ENCODE data around the gene SOX8.
A peak's percentile ranks its signal among the peaks of the same experiment; 100 is the strongest.

Gene SOX8

DNA sequence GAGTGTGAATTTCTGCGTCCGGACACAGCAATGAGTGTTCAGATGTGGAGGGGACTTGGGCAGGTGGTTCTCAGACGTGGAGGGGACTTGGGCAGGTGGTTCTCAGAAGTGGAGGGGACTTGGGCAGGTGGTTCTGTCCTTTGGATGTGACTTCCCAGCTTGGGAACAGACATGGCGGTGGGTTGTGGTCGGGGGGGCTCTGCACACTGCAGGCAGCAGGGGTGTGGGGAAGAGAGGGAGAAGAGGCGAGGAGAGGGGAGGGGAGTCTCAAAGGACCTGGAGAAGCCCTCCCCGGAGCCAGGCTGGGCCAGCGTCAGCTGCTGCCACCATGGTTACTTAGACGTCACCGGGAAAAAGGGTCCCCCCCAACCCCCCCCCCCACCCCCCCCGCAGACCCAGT lies 9.8 kb downstream of the SOX8 start:
- peaks cover 15 to 24% (median 20%) of the 10 kb centered on the region in 5 donors for H3K9me3 ChIP-seq (ENCODE audit: control insufficient read depth in 5 of 5, low read length in 5 of 5)
- peaks cover 6 to 44% (median 23%) of the 10 kb centered on the region in 5 donors for H3K27me3 ChIP-seq (ENCODE audit: control insufficient read depth in 5 of 5, insufficient read depth in 4 of 5, low read length in 5 of 5)
- H3K36me3 ChIP-seq (ENCODE audit: control insufficient read depth in 5 of 5, insufficient read depth in 5 of 5, low read length in 5 of 5), result no peaks in the 10 kb centered on the region
- no peak overlapping the region for H3K9ac ChIP-seq (ENCODE audit: low read length in 5 of 5)
- H3K27ac ChIP-seq (ENCODE audit: low read depth, low read length), result no peak overlapping the region
- H3K4me1 ChIP-seq (ENCODE audit: control insufficient read depth in 5 of 5, insufficient read depth in 5 of 5, low read length in 5 of 5), result peaks cover 0 to 2% (median 0%) of the 10 kb centered on the region in 5 donors
- H3K4me3 ChIP-seq (ENCODE audit: low read depth in 1 of 5, low read length in 5 of 5), result no peak overlapping the region

GRCh38 chr16:991773-992172 lies 10.2 kb downstream of the SOX8 start:
- H3K9ac ChIP-seq (ENCODE audit: low read length in 5 of 5), result no peak overlapping the region
- H3K27me3 ChIP-seq (ENCODE audit: control insufficient read depth in 5 of 5, insufficient read depth in 4 of 5, low read length in 5 of 5), result peaks cover 6 to 45% (median 25%) of the 10 kb centered on the region in 5 donors
- peaks cover 0 to 2% (median 0%) of the 10 kb centered on the region in 5 donors for H3K4me1 ChIP-seq (ENCODE audit: control insufficient read depth in 5 of 5, insufficient read depth in 5 of 5, low read length in 5 of 5)
- H3K36me3 ChIP-seq (ENCODE audit: control insufficient read depth in 5 of 5, insufficient read depth in 5 of 5, low read length in 5 of 5), result no peaks in the 10 kb centered on the region
- no peak overlapping the region for H3K27ac ChIP-seq (ENCODE audit: low read depth, low read length)
- peaks cover 15 to 28% (median 22%) of the 10 kb centered on the region in 5 donors for H3K9me3 ChIP-seq (ENCODE audit: control insufficient read depth in 5 of 5, low read length in 5 of 5)
- no peak overlapping the region for H3K4me3 ChIP-seq (ENCODE audit: low read depth in 1 of 5, low read length in 5 of 5)

GRCh38 chr16:993731-994130 lies 12.2 kb downstream of the SOX8 start:
- Histone ChIP-seq H3K36me3 (ENCODE audit: control insufficient read depth in 5 of 5, insufficient read depth in 5 of 5, low read length in 5 of 5) (no peaks in the 10 kb centered on the region), H3K9me3 (ENCODE audit: control insufficient read depth in 5 of 5, low read length in 5 of 5) (peaks cover 15 to 28% (median 22%) of the 10 kb centered on the region in 5 donors), H3K27ac (ENCODE audit: low read depth, low read length) (no peak overlapping the region), H3K27me3 (ENCODE audit: control insufficient read depth in 5 of 5, insufficient read depth in 4 of 5, low read length in 5 of 5) (peaks cover 6 to 51% (median 31%) of the 10 kb centered on the region in 5 donors), H3K4me3 (ENCODE audit: low read depth in 1 of 5, low read length in 5 of 5) (no peak overlapping the region), H3K4me1 (ENCODE audit: control insufficient read depth in 5 of 5, insufficient read depth in 5 of 5, low read length in 5 of 5) (peaks cover 0 to 15% (median 0%) of the 10 kb centered on the region in 5 donors), H3K9ac (ENCODE audit: low read length in 5 of 5) (no peak overlapping the region)

DNA sequence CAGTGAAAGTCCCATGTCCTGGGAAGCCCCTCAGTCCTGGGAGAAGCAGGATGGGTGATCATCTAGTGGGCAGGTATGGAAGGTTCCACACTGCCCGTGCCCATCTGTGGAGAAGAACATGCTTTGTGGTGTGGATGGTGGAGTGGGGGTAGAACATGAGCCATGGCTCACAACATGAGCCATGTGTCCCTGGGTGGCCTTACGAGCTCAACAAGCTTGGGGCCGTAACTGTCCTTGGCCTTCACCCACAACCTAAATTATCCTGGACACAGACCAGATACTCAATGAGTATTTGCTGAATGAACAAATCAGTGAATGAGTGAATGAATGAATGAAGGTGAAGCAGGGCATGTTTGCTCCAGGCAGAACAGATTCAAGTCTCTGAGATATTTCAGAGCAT lies 13.5 kb downstream of the SOX8 start:
- Histone ChIP-seq H3K4me1 (ENCODE audit: control insufficient read depth in 5 of 5, insufficient read depth in 5 of 5, low read length in 5 of 5) (peaks cover 0 to 15% (median 0%) of the 10 kb centered on the region in 5 donors), H3K4me3 (ENCODE audit: low read depth in 1 of 5, low read length in 5 of 5) (peak overlapping the region in 1 of 5 donors; percentile 38), H3K9me3 (ENCODE audit: control insufficient read depth in 5 of 5, low read length in 5 of 5) (peaks cover 15 to 28% (median 22%) of the 10 kb centered on the region in 5 donors), H3K27ac (ENCODE audit: low read depth, low read length) (no peak overlapping the region), H3K36me3 (ENCODE audit: control insufficient read depth in 5 of 5, insufficient read depth in 5 of 5, low read length in 5 of 5) (no peaks in the 10 kb centered on the region), H3K9ac (ENCODE audit: low read length in 5 of 5) (no peak overlapping the region), H3K27me3 (ENCODE audit: control insufficient read depth in 5 of 5, insufficient read depth in 4 of 5, low read length in 5 of 5) (peaks cover 0 to 50% (median 35%) of the 10 kb centered on the region in 5 donors)

- peaks cover 15 to 28% (median 22%) of the 10 kb centered on the region in 5 donors for H3K9me3 ChIP-seq (ENCODE audit: control insufficient read depth in 5 of 5, low read length in 5 of 5)
- peak overlapping the region in 1 of 5 donors; percentile 13 for H3K4me3 ChIP-seq (ENCODE audit: low read depth in 1 of 5, low read length in 5 of 5)
- no peaks in the 10 kb centered on the region for H3K36me3 ChIP-seq (ENCODE audit: control insufficient read depth in 5 of 5, insufficient read depth in 5 of 5, low read length in 5 of 5)
- no peak overlapping the region for H3K9ac ChIP-seq (ENCODE audit: low read length in 5 of 5)
- peaks cover 0 to 15% (median 0%) of the 10 kb centered on the region in 5 donors for H3K4me1 ChIP-seq (ENCODE audit: control insufficient read depth in 5 of 5, insufficient read depth in 5 of 5, low read length in 5 of 5)
- no peak overlapping the region for H3K27ac ChIP-seq (ENCODE audit: low read depth, low read length)
- peaks cover 0 to 53% (median 35%) of the 10 kb centered on the region in 5 donors for H3K27me3 ChIP-seq (ENCODE audit: control insufficient read depth in 5 of 5, insufficient read depth in 4 of 5, low read length in 5 of 5)
These were observed 14.2 kb downstream of the SOX8 start for GRCh38 chr16:995783-996182.

GRCh38 chr16:996681-997080 lies 15.1 kb downstream of the SOX8 start:
- Histone ChIP-seq H3K9me3 (ENCODE audit: control insufficient read depth in 5 of 5, low read length in 5 of 5) (peaks cover 15 to 28% (median 22%) of the 10 kb centered on the region in 5 donors), H3K9ac (ENCODE audit: low read length in 5 of 5) (no peak overlapping the region), H3K4me1 (ENCODE audit: control insufficient read depth in 5 of 5, insufficient read depth in 5 of 5, low read length in 5 of 5) (peaks cover 0 to 15% (median 0%) of the 10 kb centered on the region in 5 donors), H3K4me3 (ENCODE audit: low read depth in 1 of 5, low read length in 5 of 5) (peak overlapping the region in 1 of 5 donors; percentile 38), H3K27me3 (ENCODE audit: control insufficient read depth in 5 of 5, insufficient read depth in 4 of 5, low read length in 5 of 5) (peaks cover 0 to 55% (median 40%) of the 10 kb centered on the region in 5 donors), H3K27ac (ENCODE audit: low read depth, low read length) (no peak overlapping the region), H3K36me3 (ENCODE audit: control insufficient read depth in 5 of 5, insufficient read depth in 5 of 5, low read length in 5 of 5) (no peaks in the 10 kb centered on the region)

DNA sequence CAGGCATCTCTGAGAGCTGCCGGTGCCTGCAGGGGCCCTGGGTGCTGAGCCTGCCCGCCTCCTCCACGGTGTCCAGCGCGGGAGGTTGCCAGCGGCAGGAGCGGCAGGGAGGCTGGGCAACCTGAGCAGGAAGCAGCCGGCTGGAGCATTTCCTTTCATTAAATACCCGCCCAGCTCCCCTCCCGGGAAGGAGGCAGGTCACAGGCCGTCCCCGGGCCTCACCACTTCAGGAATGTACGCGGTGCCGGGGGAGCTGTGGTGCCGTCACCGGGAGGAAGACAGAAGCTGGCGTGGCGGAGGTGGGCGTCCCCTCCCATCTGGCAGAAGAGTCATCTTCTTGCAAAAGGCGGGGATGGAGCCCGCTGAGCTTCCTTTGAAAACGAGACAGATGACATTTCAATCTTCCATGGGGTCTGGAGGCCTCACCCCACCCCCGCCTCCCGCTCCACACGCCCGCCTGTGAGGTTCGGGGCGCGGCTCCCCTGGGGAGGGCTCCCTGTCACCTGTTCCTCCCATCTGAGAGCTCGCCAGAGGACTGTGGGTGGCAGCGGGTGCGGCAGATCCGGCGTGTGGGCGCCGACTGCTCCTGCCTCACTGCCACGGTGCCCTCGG lies 16.0 kb downstream of the SOX8 start:
- peaks cover 0 to 15% (median 2%) of the 10 kb centered on the region in 5 donors for H3K4me1 ChIP-seq (ENCODE audit: control insufficient read depth in 5 of 5, insufficient read depth in 5 of 5, low read length in 5 of 5)
- H3K27ac ChIP-seq (ENCODE audit: low read depth, low read length), result no peak overlapping the region
- peaks cover 15 to 28% (median 22%) of the 10 kb centered on the region in 5 donors for H3K9me3 ChIP-seq (ENCODE audit: control insufficient read depth in 5 of 5, low read length in 5 of 5)
- H3K36me3 ChIP-seq (ENCODE audit: control insufficient read depth in 5 of 5, insufficient read depth in 5 of 5, low read length in 5 of 5), result no peaks in the 10 kb centered on the region
- no peak overlapping the region for H3K9ac ChIP-seq (ENCODE audit: low read length in 5 of 5)
- peaks cover 0 to 58% (median 37%) of the 10 kb centered on the region in 5 donors for H3K27me3 ChIP-seq (ENCODE audit: control insufficient read depth in 5 of 5, insufficient read depth in 4 of 5, low read length in 5 of 5)
- peak overlapping the region in 3 of 5 donors; percentile 11 to 38 (median 38) for H3K4me3 ChIP-seq (ENCODE audit: low read depth in 1 of 5, low read length in 5 of 5)

- Histone ChIP-seq H3K9ac (ENCODE audit: low read length in 5 of 5) (no peak overlapping the region), H3K4me3 (ENCODE audit: low read depth in 1 of 5, low read length in 5 of 5) (peak overlapping the region in 1 of 5 donors; percentile 38), H3K4me1 (ENCODE audit: control insufficient read depth in 5 of 5, insufficient read depth in 5 of 5, low read length in 5 of 5) (peaks cover 0 to 21% (median 8%) of the 10 kb centered on the region in 5 donors), H3K36me3 (ENCODE audit: control insufficient read depth in 5 of 5, insufficient read depth in 5 of 5, low read length in 5 of 5) (no peaks in the 10 kb centered on the region), H3K27ac (ENCODE audit: low read depth, low read length) (no peak overlapping the region), H3K27me3 (ENCODE audit: control insufficient read depth in 5 of 5, insufficient read depth in 4 of 5, low read length in 5 of 5) (peaks cover 0 to 59% (median 37%) of the 10 kb centered on the region in 5 donors), H3K9me3 (ENCODE audit: control insufficient read depth in 5 of 5, low read length in 5 of 5) (peaks cover 15 to 25% (median 22%) of the 10 kb centered on the region in 5 donors)
These were observed 16.6 kb downstream of the SOX8 start for GRCh38 chr16:998211-998610.

DNA sequence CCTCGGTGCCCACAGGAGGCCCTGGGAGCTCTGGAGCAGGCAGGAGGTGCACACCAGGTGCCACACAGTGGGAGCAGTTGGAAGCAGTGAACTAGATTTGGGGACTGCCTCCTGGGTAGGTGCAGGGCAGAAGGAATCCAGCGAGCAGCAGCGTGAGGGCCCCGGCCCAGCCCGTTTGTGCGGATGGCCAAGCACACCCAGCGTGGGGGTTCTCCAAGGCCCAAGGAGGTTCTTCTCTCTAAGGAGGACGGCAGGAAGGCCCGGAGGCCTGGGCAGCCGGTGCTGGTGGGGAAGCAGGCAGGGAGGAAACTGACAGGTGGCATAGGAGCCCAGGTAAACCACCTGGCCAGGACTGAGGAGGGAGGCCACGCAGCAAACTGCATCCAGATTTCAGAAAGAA lies 17.0 kb downstream of the SOX8 start:
- no peaks in the 10 kb centered on the region for H3K36me3 ChIP-seq (ENCODE audit: control insufficient read depth in 5 of 5, insufficient read depth in 5 of 5, low read length in 5 of 5)
- no peak overlapping the region for H3K27ac ChIP-seq (ENCODE audit: low read depth, low read length)
- no peak overlapping the region for H3K9ac ChIP-seq (ENCODE audit: low read length in 5 of 5)
- H3K27me3 ChIP-seq (ENCODE audit: control insufficient read depth in 5 of 5, insufficient read depth in 4 of 5, low read length in 5 of 5), result peaks cover 0 to 60% (median 37%) of the 10 kb centered on the region in 5 donors
- peaks cover 0 to 25% (median 8%) of the 10 kb centered on the region in 5 donors for H3K4me1 ChIP-seq (ENCODE audit: control insufficient read depth in 5 of 5, insufficient read depth in 5 of 5, low read length in 5 of 5)
- H3K4me3 ChIP-seq (ENCODE audit: low read depth in 1 of 5, low read length in 5 of 5), result no peak overlapping the region
- peaks cover 15 to 24% (median 22%) of the 10 kb centered on the region in 5 donors for H3K9me3 ChIP-seq (ENCODE audit: control insufficient read depth in 5 of 5, low read length in 5 of 5)

DNA sequence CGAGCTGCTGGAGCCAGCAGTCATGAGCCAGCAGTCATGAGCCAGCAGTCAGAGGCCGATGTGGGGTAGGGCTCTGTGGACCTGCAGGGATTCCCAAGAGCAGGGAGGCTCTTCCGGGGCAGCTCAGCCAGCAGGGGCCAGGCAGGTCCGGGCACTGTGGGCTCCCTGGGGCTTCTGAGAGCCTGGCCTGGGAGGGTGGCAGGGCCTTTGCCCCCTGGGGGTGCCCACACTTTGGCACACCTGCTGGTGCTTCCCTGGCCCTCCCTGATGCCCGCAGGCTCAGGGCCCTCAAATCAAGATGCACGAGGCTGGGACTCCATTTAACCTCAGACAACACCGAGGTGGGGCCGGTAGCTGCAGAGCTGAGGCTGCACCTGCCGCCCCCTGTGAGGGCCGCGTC lies 18.1 kb downstream of the SOX8 start:
- Histone ChIP-seq H3K4me1 (ENCODE audit: control insufficient read depth in 5 of 5, insufficient read depth in 5 of 5, low read length in 5 of 5) (peaks cover 0 to 28% (median 8%) of the 10 kb centered on the region in 5 donors), H3K4me3 (ENCODE audit: low read depth in 1 of 5, low read length in 5 of 5) (no peak overlapping the region), H3K27me3 (ENCODE audit: control insufficient read depth in 5 of 5, insufficient read depth in 4 of 5, low read length in 5 of 5) (peaks cover 0 to 57% (median 35%) of the 10 kb centered on the region in 5 donors)

More for the DNA sequence above, 18.1 kb downstream of the SOX8 start:
- Histone ChIP-seq H3K9ac (ENCODE audit: low read length in 5 of 5) (no peak overlapping the region), H3K27ac (ENCODE audit: low read depth, low read length) (no peak overlapping the region), H3K9me3 (ENCODE audit: control insufficient read depth in 5 of 5, low read length in 5 of 5) (peaks cover 12 to 20% (median 18%) of the 10 kb centered on the region in 5 donors), H3K36me3 (ENCODE audit: control insufficient read depth in 5 of 5, insufficient read depth in 5 of 5, low read length in 5 of 5) (no peaks in the 10 kb centered on the region)

Data from subcutaneous abdominal adipose tissue (tissue), 5 donors.